Transverse colon (tissue), 4 donors: ENCODE data around the gene P2RX6. TPM values are rescaled to one million over a fixed set of nuclear protein-coding genes. Genes with fewer than 3 reads are reported as not detected.
"Not testable (repeated sequence)": the region's sequence is repeated elsewhere in the genome, so short reads cannot be mapped to it uniquely, and the experiment has no call there.

Source experiments
- DNase-seq: peaks from one replicate; pipeline ENCODE4 v3.0.0-alpha.2; 2019
- H3K27ac ChIP-seq, 4 donors: fragments of 200-600 bp; sonication (generic); 2 replicates each; pipeline ENCODE4 v1.5.1; 2016 to 2018; ENCODE audit warnings: inconsistent platforms in 4 of 4
- H3K27me3 ChIP-seq: fragments of 200-600 bp; sonication (generic); 2 replicates; pipeline ENCODE4 v1.5.1; 2017; ENCODE audit warnings: inconsistent platforms
- H3K36me3 ChIP-seq, 4 donors: fragments of 200-600 bp; sonication (generic); 2 replicates each; pipeline ENCODE4 v1.5.1; 2017 to 2019; ENCODE audit warnings: inconsistent platforms in 4 of 4
- H3K4me1 ChIP-seq, 4 donors: fragments of 200-600 bp; sonication (generic); 2 replicates each; pipeline ENCODE4 v1.5.1; 2017 to 2020; ENCODE audit warnings: inconsistent platforms in 4 of 4
- H3K4me3 ChIP-seq, 4 donors: fragments of 200-600 bp; sonication (generic); 1 replicate in 1 of 4; 2 replicates in 3 of 4; pipeline versions ENCODE4 v1.5.1 to v1.6.1; 2017 to 2019; ENCODE audit warnings: inconsistent platforms in 4 of 4
- H3K9me3 ChIP-seq, 2 donors: fragments of 200-600 bp; sonication (generic); 2 replicates each; pipeline ENCODE4 v1.5.1; 2017 to 2019; ENCODE audit warnings: inconsistent platforms in 2 of 2
- CTCF ChIP-seq, 5 experiments: fragments of 200-600 bp in 3 of 5; fragments of 450-650 bp in 2 of 5; sonication (generic) in 3 of 5; IDR thresholded peaks; 1 replicate in 2 of 5; 2 replicates in 3 of 5; pipeline ENCODE4 v1.5.1; 2016 to 2017; ENCODE audit warnings: antibody characterized with exemption in 5 of 5, inconsistent platforms in 3 of 5, mild to moderate bottlenecking in 2 of 5, moderate library complexity in 1 of 5
- EP300 ChIP-seq: sonication (generic); formaldehyde crosslinking; IDR thresholded peaks from one replicate; pipeline ENCODE4 v1.6.1; 2017; ENCODE audit warnings: antibody characterized with exemption, low read depth
- POLR2A ChIP-seq: fragments of 450-650 bp; IDR thresholded peaks from one replicate; pipeline ENCODE4 v1.6.1; 2016; ENCODE audit warnings: antibody characterized with exemption, mild to moderate bottlenecking, moderate library complexity
- POLR2AphosphoS5 ChIP-seq, 3 donors: sonication (generic); formaldehyde crosslinking; IDR thresholded peaks; one replicate each; pipeline ENCODE4 v1.6.1; 2016; ENCODE audit warnings: antibody characterized with exemption in 3 of 3
- WGBS, 2 donors: methylation state at CpG; one replicate each; pipeline ENCODE4 v1.1.5; 2018; ENCODE audit warnings: low coverage in 1 of 2; 5-methylcytosine and 5-hydroxymethylcytosine counted together
- in situ Hi-C, 4 donors: fragments of 200-750 bp; cut with MboI; loops; one replicate each; pipeline versions ENCODE4 v1.15.0 to v1.15.1; 2017; ENCODE audit warnings: low sequenced_read_pairs in 3 of 4, low pct_ligation_motif_present in 1 of 4, low pct_unique_long_range_greater_than_20kb in 1 of 4
- intact Hi-C: fragments of 100-400 bp; cut with DNase I; formaldehyde crosslinking; loops from one replicate; pipeline ENCODE4 v1.15.1; 2023; ENCODE audit warnings: low total_unique reads
- total RNA-seq, 4 donors: library from RNA; depleted of rRNA; stranded (reverse); fragments of >200 nt; gene quantifications; one replicate each; pipeline ENCODE4 v1.1.0, GENCODE V29; 2016

The P2RX6 gene
- total RNA-seq, 4 donors from 2014 or later = 0.40 to 1.7 (median 0.82) TPM; not detected in 1

- Histone ChIP-seq H3K27ac (no peak overlapping the region), H3K27me3 (peaks cover 5% of the 10 kb centered on the region), H3K4me3 (no peak overlapping the region), H3K4me1 (no peaks in the 10 kb centered on the region), H3K9me3 (no peaks in the 10 kb centered on the region), H3K36me3 (no peaks in the 10 kb centered on the region)
- intact Hi-C loops (no loop called here), in situ Hi-C loops (loop anchor here in 1 of 4 donors (25.0 kb wide), 1 partner anchor 92 kb away; the partner anchor contains the start of gene AIFM3)
- WGBS, 2 donors = 60 to 79% methylated on average over 4 to 15 of the region's 15 CpGs
- no peak for DNase-seq
- no peak for TF ChIP-seq EP300
- TF ChIP-seq CTCF (IDR thresholded peaks at IDR 0.05) = no peak
- TF ChIP-seq POLR2AphosphoS5 (IDR thresholded peaks at IDR 0.05) = no peak
- TF ChIP-seq POLR2A = no peak
These were observed 39.2 kb downstream of the P2RX6 start for GRCh38 chr22:21054046-21054713.

GRCh38 chr22:21054714-21055563 lies 40.0 kb downstream of the P2RX6 start:
- in situ Hi-C loops = loop anchor here in 1 of 4 donors (25.0 kb wide), 1 partner anchor 93 kb away; the partner anchor contains the start of gene AIFM3
- peaks cover 5% of the 10 kb centered on the region for H3K27me3 ChIP-seq
- 77% methylated on average over 11 of the region's 11 CpGs; no CpG with 5 or more reads in 1 of the 2 donors for WGBS, 2 donors
- no peak overlapping the region for H3K27ac ChIP-seq
- DNase-seq = no peak
- TF ChIP-seq EP300 (no peak), POLR2AphosphoS5 (IDR thresholded peaks at IDR 0.05) (no peak), CTCF (IDR thresholded peaks at IDR 0.05) (no peak), POLR2A (no peak)
- no peaks in the 10 kb centered on the region for H3K4me1 ChIP-seq
- no peaks in the 10 kb centered on the region for H3K36me3 ChIP-seq
- H3K9me3 ChIP-seq = no peaks in the 10 kb centered on the region
- H3K4me3 ChIP-seq = no peak overlapping the region
- intact Hi-C loops = no loop called here

GRCh38 chr22:21055564-21055834 lies 40.5 kb downstream of the P2RX6 start:
- DNase-seq = no peak
- Histone ChIP-seq H3K4me3 (no peak overlapping the region), H3K27ac (no peak overlapping the region), H3K4me1 (no peaks in the 10 kb centered on the region), H3K27me3 (peaks cover 5% of the 10 kb centered on the region), H3K9me3 (no peaks in the 10 kb centered on the region), H3K36me3 (no peaks in the 10 kb centered on the region)
- intact Hi-C loops (no loop called here), in situ Hi-C loops (loop anchor here in 1 of 4 donors (25.0 kb wide), 1 partner anchor 93 kb away; the partner anchor contains the start of gene AIFM3)
- WGBS, 2 donors = 49% methylated on average over 4 of the region's 4 CpGs; no CpG with 5 or more reads in 1 of the 2 donors
- no peak for TF ChIP-seq EP300
- no peak for TF ChIP-seq POLR2AphosphoS5 (IDR thresholded peaks at IDR 0.05)
- no peak for TF ChIP-seq CTCF (IDR thresholded peaks at IDR 0.05)
- no peak for TF ChIP-seq POLR2A

GRCh38 chr22:21055880-21056319 lies 40.9 kb downstream of the P2RX6 start:
- Histone ChIP-seq H3K27me3 (peaks cover 5% of the 10 kb centered on the region), H3K27ac (no peak overlapping the region), H3K4me3 (no peak overlapping the region), H3K9me3 (no peaks in the 10 kb centered on the region), H3K4me1 (no peaks in the 10 kb centered on the region), H3K36me3 (no peaks in the 10 kb centered on the region)
- no peak for TF ChIP-seq EP300
- in situ Hi-C loops = loop anchor here in 1 of 4 donors (25.0 kb wide), 1 partner anchor 94 kb away; the partner anchor contains the start of gene AIFM3
- intact Hi-C loops = no loop called here
- no peak for DNase-seq
- 56% methylated on average over 7 of the region's 7 CpGs; no CpG with 5 or more reads in 1 of the 2 donors for WGBS, 2 donors

GRCh38 chr22:21060363-21060762 lies 45.4 kb downstream of the P2RX6 start:
- DNase-seq, H3K9me3 ChIP-seq, H3K4me3 ChIP-seq, H3K4me1 ChIP-seq, intact Hi-C loops, H3K36me3 ChIP-seq, H3K27ac ChIP-seq: not testable (repeated sequence)
- H3K27me3 ChIP-seq = peaks cover 11% of the 10 kb centered on the region
- in situ Hi-C loops = loop anchor here in 1 of 4 donors (25.0 kb wide), 1 partner anchor 98 kb away; the partner anchor contains the start of gene AIFM3
- 81% methylated on average over 8 of the region's 8 CpGs; no CpG with 5 or more reads in 1 of the 2 donors for WGBS, 2 donors

- DNase-seq, H3K27ac ChIP-seq, H3K9me3 ChIP-seq, H3K36me3 ChIP-seq, H3K27me3 ChIP-seq, H3K4me3 ChIP-seq, intact Hi-C loops, H3K4me1 ChIP-seq: not testable (repeated sequence)
- WGBS, 2 donors = 90 to 92% methylated on average over 11 to 16 of the region's 18 CpGs
- in situ Hi-C loops = loop anchor here in 1 of 4 donors (25.0 kb wide), 1 partner anchor 99 kb away; the partner anchor contains the start of gene AIFM3
These were observed 46.8 kb downstream of the P2RX6 start for GRCh38 chr22:21061660-21062321.
